Kidney (tissue), 14 donors: Measurements from ENCODE around the gene JAKMIP1. TPM values are rescaled to one million over a fixed set of nuclear protein-coding genes. Genes with fewer than 3 reads are reported as not detected.

Source experiments
- DNase-seq, 5 donors: peaks; one replicate each; pipeline ENCODE4 v3.0.0-alpha.2; 2013 to 2020
- FAIRE-seq: peaks from 2 replicates; lab custom pipeline; 2012; peaks lifted over from hg19 to GRCh38; lab: Jason Lieb, UNC
- H3K27ac ChIP-seq, 2 donors: one replicate each; pipeline ENCODE4 v1.7.0; 2013; ENCODE audit warnings: low read depth in 2 of 2, low read length in 2 of 2, inconsistent platforms in 1 of 2
- H3K27me3 ChIP-seq: one replicate; pipeline ENCODE4 v1.7.1; 2013; ENCODE audit warnings: low read length, inconsistent platforms; ENCODE audit not compliant: control insufficient read depth, insufficient read depth
- H3K36me3 ChIP-seq, 3 donors: one replicate each; pipeline versions ENCODE4 v1.7.0 to v1.7.1; 2013; ENCODE audit warnings: low read length in 3 of 3, control low read depth in 1 of 3, inconsistent platforms in 1 of 3; ENCODE audit not compliant: insufficient read depth in 3 of 3, control insufficient read depth in 2 of 3
- H3K4me1 ChIP-seq, 3 donors: one replicate each; pipeline versions ENCODE4 v1.7.0 to v1.7.1; 2013; ENCODE audit warnings: low read length in 3 of 3, inconsistent platforms in 1 of 3, low read depth in 1 of 3; ENCODE audit not compliant: control insufficient read depth in 2 of 3, insufficient read depth in 2 of 3
- H3K4me3 ChIP-seq, 3 donors: one replicate each; pipeline versions ENCODE4 v1.7.0 to v1.8.1; 2013; ENCODE audit warnings: low read length in 3 of 3, control low read depth in 1 of 3, inconsistent platforms in 1 of 3
- H3K9ac ChIP-seq, 3 donors: one replicate each; pipeline versions ENCODE4 v1.7.0 to v1.7.1; 2013; ENCODE audit warnings: low read length in 3 of 3, control low read depth in 1 of 3, inconsistent platforms in 1 of 3
- H3K9me3 ChIP-seq, 3 donors: one replicate each; pipeline versions ENCODE4 v1.7.0 to v1.7.1; 2013; ENCODE audit warnings: low read length in 3 of 3, control low read depth in 1 of 3, inconsistent platforms in 1 of 3; ENCODE audit not compliant: control insufficient read depth in 2 of 3, insufficient read depth in 1 of 3
- intact Hi-C: fragments of 100-400 bp; cut with DNase I; formaldehyde crosslinking; loops from one replicate; pipeline ENCODE4 v1.11.1; 2022
- polyA plus RNA-seq: library from polyadenylated mRNA; stranded (reverse); fragments of 350-450 nt; fragmentation: Illumina TruSeq; extraction: RNeasy Lipid Tissue Mini Kit (QIAGEN cat#74804); gene quantifications from one replicate; pipeline ENCODE4 v1.2.3, GENCODE V29; 2014; ENCODE audit warnings: low read depth, low replicate concordance; ENCODE audit not compliant: insufficient read depth
- total RNA-seq: library from RNA; stranded (reverse); fragmentation: NEBNext Ultra II Directional; extraction: Animal tissue kit (Norgen Biotek cat#: 25700); gene quantifications from one replicate; pipeline ENCODE4 v1.2.1, GENCODE V29; 2021
- TF ChIP-seq, protein P1 (sequence below): IDR thresholded peaks from 3 replicates; pipeline ENCODE4 v1.5.1; 2012; ENCODE audit warnings: mild to moderate bottlenecking, moderate library complexity, borderline replicate concordance; ENCODE audit not compliant: insufficient read depth; ENCODE audit errors: extremely low read depth
- donor health status: control.
- donor health status: control.
- donor health status: control.
- donor health status: control.
- donor health status: control.
- donor health status: DM: yes; HTN: yes; CAD: no.
- donor health status: Normal renal cell carcinoma (clear cell type).

JAKMIP1 gene
- total and polyA plus RNA-seq, 2 donors from 2014 or later, result 0.69 TPM; not detected in 1

DNA sequence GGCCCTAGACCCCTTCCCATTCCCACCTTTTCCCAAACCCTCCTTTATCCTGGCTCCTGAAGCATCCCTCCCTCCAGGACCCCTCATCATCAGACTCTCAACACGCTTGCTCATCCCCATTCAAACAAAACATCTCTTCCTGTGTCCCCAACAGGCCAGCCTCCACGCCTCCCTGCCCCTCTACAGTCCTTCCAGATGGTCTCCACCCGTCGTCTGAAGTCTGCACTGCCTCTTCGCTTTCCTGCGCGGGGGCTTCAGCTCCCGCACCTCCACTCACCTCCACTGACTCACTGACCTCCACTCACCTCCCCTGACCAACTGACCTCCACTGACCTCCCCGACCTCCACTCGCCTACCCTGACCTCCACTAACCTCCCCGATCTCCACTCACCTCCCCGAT is 39.8 kb downstream of the JAKMIP1 start:
- DNase-seq (no peak), FAIRE-seq (no peak)
- H3K9me3 ChIP-seq, result peaks cover 0 to 5% (median 0%) of the 10 kb centered on the region in 3 donors
- intact Hi-C loops, result no loop called here
- H3K36me3 ChIP-seq, result no peaks in the 10 kb centered on the region
- no peak overlapping the region for H3K9ac ChIP-seq
- H3K4me3 ChIP-seq, result no peak overlapping the region
- TF ChIP-seq, protein P1, sequence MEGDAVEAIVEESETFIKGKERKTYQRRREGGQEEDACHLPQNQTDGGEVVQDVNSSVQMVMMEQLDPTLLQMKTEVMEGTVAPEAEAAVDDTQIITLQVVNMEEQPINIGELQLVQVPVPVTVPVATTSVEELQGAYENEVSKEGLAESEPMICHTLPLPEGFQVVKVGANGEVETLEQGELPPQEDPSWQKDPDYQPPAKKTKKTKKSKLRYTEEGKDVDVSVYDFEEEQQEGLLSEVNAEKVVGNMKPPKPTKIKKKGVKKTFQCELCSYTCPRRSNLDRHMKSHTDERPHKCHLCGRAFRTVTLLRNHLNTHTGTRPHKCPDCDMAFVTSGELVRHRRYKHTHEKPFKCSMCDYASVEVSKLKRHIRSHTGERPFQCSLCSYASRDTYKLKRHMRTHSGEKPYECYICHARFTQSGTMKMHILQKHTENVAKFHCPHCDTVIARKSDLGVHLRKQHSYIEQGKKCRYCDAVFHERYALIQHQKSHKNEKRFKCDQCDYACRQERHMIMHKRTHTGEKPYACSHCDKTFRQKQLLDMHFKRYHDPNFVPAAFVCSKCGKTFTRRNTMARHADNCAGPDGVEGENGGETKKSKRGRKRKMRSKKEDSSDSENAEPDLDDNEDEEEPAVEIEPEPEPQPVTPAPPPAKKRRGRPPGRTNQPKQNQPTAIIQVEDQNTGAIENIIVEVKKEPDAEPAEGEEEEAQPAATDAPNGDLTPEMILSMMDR, result no peak
- no peaks in the 10 kb centered on the region for H3K4me1 ChIP-seq
- no peaks in the 10 kb centered on the region for H3K27me3 ChIP-seq
- no peak overlapping the region for H3K27ac ChIP-seq

DNA sequence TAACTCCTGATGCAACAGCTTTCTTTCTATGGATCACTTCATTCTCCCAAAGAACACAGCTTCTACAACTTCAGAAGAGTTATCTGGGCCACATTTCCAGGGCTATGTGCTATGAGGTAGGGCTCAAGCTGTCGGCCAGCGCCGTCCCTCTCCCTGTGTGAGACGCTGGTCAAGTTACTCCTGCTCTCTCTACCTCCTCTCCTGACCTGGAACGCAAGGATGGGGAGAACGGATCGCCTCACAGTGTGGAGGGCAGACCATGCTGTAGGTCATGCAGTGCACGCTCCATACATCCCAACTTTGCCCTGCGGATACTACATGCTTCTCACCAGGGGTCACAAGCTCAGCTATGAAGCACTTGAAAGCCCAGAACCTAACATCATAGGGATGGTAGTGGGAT is 42.4 kb downstream of the JAKMIP1 start:
- TF ChIP-seq, protein P1, result no peak
- no peak overlapping the region for H3K9ac ChIP-seq
- FAIRE-seq, result no peak
- no peaks in the 10 kb centered on the region for H3K27me3 ChIP-seq
- no peak for DNase-seq
- H3K36me3 ChIP-seq, result no peaks in the 10 kb centered on the region
- H3K9me3 ChIP-seq, result no peaks in the 10 kb centered on the region
- no peaks in the 10 kb centered on the region for H3K4me1 ChIP-seq
- intact Hi-C loops, result no loop called here
- H3K4me3 ChIP-seq, result no peak overlapping the region
- no peak overlapping the region for H3K27ac ChIP-seq

DNA sequence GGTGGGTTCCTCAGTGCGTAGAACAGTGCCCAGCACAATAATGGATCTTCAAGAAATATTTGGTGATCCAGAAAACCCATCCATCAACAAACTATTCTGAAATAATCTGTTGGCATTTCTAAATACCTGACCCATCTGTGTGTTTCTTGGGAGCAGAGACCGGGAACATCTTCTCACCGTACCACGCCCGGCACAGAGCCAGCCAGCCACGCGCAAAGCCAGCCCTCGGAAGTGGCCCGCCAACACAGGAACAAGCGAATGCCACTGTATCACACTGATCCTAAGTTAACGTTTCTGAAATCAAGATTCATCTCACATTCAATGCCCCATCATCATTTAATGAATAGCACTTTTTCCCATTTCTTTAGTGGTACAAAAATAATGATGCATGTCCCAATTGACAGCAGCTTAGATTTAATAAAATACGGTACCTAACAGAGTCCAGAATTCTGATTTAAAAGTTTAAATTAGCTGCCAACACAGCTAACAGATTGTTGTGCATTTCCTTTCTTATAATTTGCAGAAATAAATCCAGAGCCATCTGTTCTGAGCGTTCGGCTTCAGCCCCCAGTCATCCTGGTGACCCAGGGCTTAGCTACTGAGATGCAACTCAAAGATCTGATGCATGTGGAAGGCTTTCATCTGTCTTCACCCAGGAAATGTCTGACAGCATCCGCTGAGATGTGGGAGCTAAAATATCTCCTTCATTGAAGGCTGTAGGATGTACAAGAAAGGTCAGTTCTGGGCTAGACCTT is 44.2 kb downstream of the JAKMIP1 start:
- DNase-seq (no peak), FAIRE-seq (no peak)
- intact Hi-C loops, result no loop called here
- no peak overlapping the region for H3K27ac ChIP-seq
- no peaks in the 10 kb centered on the region for H3K9me3 ChIP-seq
- H3K36me3 ChIP-seq, result no peaks in the 10 kb centered on the region
- no peak overlapping the region for H3K4me3 ChIP-seq
- no peaks in the 10 kb centered on the region for H3K27me3 ChIP-seq
- H3K9ac ChIP-seq, result no peak overlapping the region
- no peaks in the 10 kb centered on the region for H3K4me1 ChIP-seq
- TF ChIP-seq, protein P1, result no peak
